B cell (primary cell): Measurements from ENCODE around the gene PHKG2. TPM values are rescaled to one million over a fixed set of nuclear protein-coding genes. Genes with fewer than 3 reads are reported as not detected.

ENCODE experiments used
- ATAC-seq: fragments of 200-7000 bp; cut with Tn5 transposase; one replicate; pipeline ENCODE4 v1.10.0; 2021; ENCODE audit warnings: low read depth, mild to moderate bottlenecking, moderate number of reproducible peaks, moderate library complexity
- CTCF ChIA-PET: fragments of 350-600 bp; sonication (Branson Sonifier 250); formaldehyde crosslinking; loops from one replicate; lab custom pipeline; 2021; ENCODE audit warnings: antibody characterized with exemption, inconsistent platforms; lab: Charles Lee
- POLR2A ChIA-PET: fragments of 350-600 bp; sonication (Branson Sonifier 250); formaldehyde crosslinking; loops from one replicate; lab custom pipeline; 2021; ENCODE audit warnings: antibody characterized with exemption; lab: Charles Lee
- DNase-seq: peaks from one replicate; pipeline ENCODE4 v3.0.0; 2013
- H2AFZ ChIP-seq: 2 replicates; pipeline ENCODE4 v1.6.1; 2012; ENCODE audit warnings: mild to moderate bottlenecking, low read depth, low read length; ENCODE audit not compliant: insufficient read depth, poor library complexity, severe bottlenecking
- H3K27ac ChIP-seq, 2 donors: 1 replicate in 1 of 2; 2 replicates in 1 of 2; pipeline ENCODE4 v1.5.1; 2012 to 2013; ENCODE audit warnings: low read length in 2 of 2, mild to moderate bottlenecking in 2 of 2, moderate library complexity in 1 of 2
- H3K27me3 ChIP-seq, 4 experiments: fragments of 200-600 bp in 1 of 4; sonication (generic) in 1 of 4; replicated peaks in 1 of 4; 1 replicate in 2 of 4; 2 replicates in 2 of 4; pipeline versions ENCODE4 v1.6.1 to v1.7.0; 2013 to 2016; ENCODE audit warnings: low read length in 3 of 4, mild to moderate bottlenecking in 2 of 4, mixed read lengths in 1 of 4, moderate library complexity in 1 of 4; ENCODE audit not compliant: insufficient read depth in 4 of 4, control insufficient read depth in 3 of 4; ENCODE audit errors: control extremely low read depth in 1 of 4
- H3K36me3 ChIP-seq, 2 experiments: replicated peaks in 1 of 2; 1 replicate in 1 of 2; 2 replicates in 1 of 2; pipeline versions ENCODE4 v1.6.1 to v1.7.1; 2013; ENCODE audit warnings: low read length in 1 of 2; ENCODE audit not compliant: insufficient read depth in 2 of 2, control insufficient read depth in 1 of 2; ENCODE audit errors: control extremely low read depth in 1 of 2, extremely low read depth in 1 of 2
- H3K4me1 ChIP-seq, 2 donors: fragments of 200-600 bp in 1 of 2; sonication (generic) in 1 of 2; 1 replicate in 1 of 2; 2 replicates in 1 of 2; pipeline versions ENCODE4 v1.5.1 to v1.6.1; 2013 to 2017; ENCODE audit warnings: low read length in 2 of 2; ENCODE audit not compliant: control insufficient read depth in 2 of 2, insufficient read depth in 2 of 2
- H3K4me2 ChIP-seq: replicated peaks from 2 replicates; pipeline ENCODE3; 2012; ENCODE audit warnings: mild to moderate bottlenecking, low read depth, low read length; ENCODE audit not compliant: poor library complexity, severe bottlenecking
- H3K4me3 ChIP-seq, 5 experiments: fragments of 200-600 bp in 1 of 5; sonication (generic) in 1 of 5; 1 replicate in 3 of 5; 2 replicates in 2 of 5; pipeline versions ENCODE4 v1.5.1 to v1.7.0; 2011 to 2016; ENCODE audit warnings: low read length in 4 of 5, mild to moderate bottlenecking in 4 of 5, low read depth in 2 of 5, control low read depth in 1 of 5, moderate library complexity in 1 of 5; ENCODE audit not compliant: insufficient read depth in 1 of 5; ENCODE audit errors: control extremely low read depth in 1 of 5, extremely low read depth in 1 of 5
- H3K79me2 ChIP-seq: fragments of 200-600 bp; sonication (generic); one replicate; pipeline ENCODE4 v1.6.0; 2016; ENCODE audit warnings: low read length; ENCODE audit not compliant: control insufficient read depth, insufficient read depth
- H3K9ac ChIP-seq: fragments of 200-600 bp; sonication (generic); 2 replicates; pipeline ENCODE4 v1.6.1; 2017; ENCODE audit warnings: mild to moderate bottlenecking, low read length, moderate library complexity
- H3K9me3 ChIP-seq, 3 donors: one replicate each; pipeline versions ENCODE4 v1.6.1 to v1.7.1; 2013; ENCODE audit warnings: low read length in 2 of 3; ENCODE audit not compliant: control insufficient read depth in 2 of 3, insufficient read depth in 1 of 3; ENCODE audit errors: control extremely low read depth in 1 of 3
- H4K20me1 ChIP-seq: 2 replicates; pipeline ENCODE4 v1.6.0; 2012; ENCODE audit warnings: mild to moderate bottlenecking, low read length; ENCODE audit not compliant: insufficient read depth, control insufficient read depth, poor library complexity, severe bottlenecking
- H3K27ac Mint-ChIP-seq: one replicate; pipeline ENCODE4 v1.8.0; 2021; ENCODE audit warnings: mixed read lengths
- H3K27me3 Mint-ChIP-seq: one replicate; pipeline ENCODE4 v1.8.0; 2021; ENCODE audit warnings: mixed read lengths
- H3K4me1 Mint-ChIP-seq: one replicate; pipeline ENCODE4 v1.8.0; 2021; ENCODE audit warnings: mixed read lengths
- H3K4me3 Mint-ChIP-seq: one replicate; pipeline ENCODE4 v1.8.0; 2021; ENCODE audit warnings: mixed read lengths
- H3K9me3 Mint-ChIP-seq: one replicate; pipeline ENCODE4 v1.8.0; 2022; ENCODE audit warnings: mixed read lengths; ENCODE audit not compliant: insufficient read depth
- CTCF ChIP-seq: fragments of 200-600 bp; IDR thresholded peaks from one replicate; pipeline ENCODE4 v1.8.0; 2022; ENCODE audit warnings: antibody characterized with exemption, mild to moderate bottlenecking
- EZH2 ChIP-seq: IDR thresholded peaks from 2 replicates; pipeline ENCODE4 v1.6.1; 2012; ENCODE audit warnings: borderline replicate concordance, low read depth, mild to moderate bottlenecking, moderate library complexity, low read length; ENCODE audit not compliant: insufficient read depth, poor library complexity, severe bottlenecking
- WGBS: methylation state at CpG from one replicate; pipeline ENCODE4 v1.1.5; 2013; ENCODE audit warnings: missing lambda C conversion rate; ENCODE audit not compliant: insufficient coverage; 5-methylcytosine and 5-hydroxymethylcytosine counted together
- intact Hi-C: fragments of 100-400 bp; cut with micrococcal nuclease; formaldehyde crosslinking; loops from one replicate; pipeline ENCODE4 v1.10.0; 2022
- polyA plus RNA-seq: library from polyadenylated mRNA; depleted of rRNA; stranded (reverse); fragments of >200 nt; gene quantifications from 2 replicates; pipeline ENCODE4 v1.2.3, GENCODE V29; 2012
- total RNA-seq, 2 donors: library from RNA; stranded (reverse); fragments of 120-200 nt in 1 of 2; gene quantifications; 1 replicate in 1 of 2; 2 replicates in 1 of 2; pipeline versions ENCODE4 v1.2.3 to v1.2.4, GENCODE V29; 2013 to 2022

Gene PHKG2
- total and polyA plus RNA-seq, 2 donors (not counting 1 experiment from before 2014, with no cell fraction given) = 55.7 to 80.8 TPM

GRCh38 chr16:30721606-30722005 lies 26.6 kb upstream of the PHKG2 start:
- ATAC-seq = no peak
- Histone ChIP-seq H3K4me3 (no peak overlapping the region), H2AFZ (no peak overlapping the region), H3K9me3 (no peaks in the 10 kb centered on the region), H3K27ac (no peak overlapping the region), H4K20me1 (peaks cover 45% of the 10 kb centered on the region), H3K4me1 (peaks cover 6 to 9% of the 10 kb centered on the region in 2 donors), H3K9ac (no peak overlapping the region), H3K4me2 (no peak overlapping the region), H3K36me3 (peaks cover 3 to 80% of the 10 kb centered on the region in 2 experiments), H3K79me2 (peaks cover 28% of the 10 kb centered on the region), H3K27me3 (no peaks in the 10 kb centered on the region)
- H3K27me3 Mint-ChIP-seq = no peaks in the 10 kb centered on the region
- no peak overlapping the region for H3K4me3 Mint-ChIP-seq
- DNase-seq = no peak
- H3K9me3 Mint-ChIP-seq = no peaks in the 10 kb centered on the region
- no peak for TF ChIP-seq CTCF
- no peak for TF ChIP-seq EZH2
- intact Hi-C loops = no loop called here
- peaks cover 14% of the 10 kb centered on the region for H3K4me1 Mint-ChIP-seq
- ChIA-PET CTCF (interaction anchor here (0.7 to 1.3 kb wide), 2 partner anchors 26 to 28 kb away, joined by 3 read pairs; partner anchors contain the start of gene PHKG2), POLR2A (no interaction called here)
- 93% methylated on average over 1 of the region's 1 CpG for WGBS
- H3K27ac Mint-ChIP-seq = no peak overlapping the region

- H3K9me3 ChIP-seq = no peaks in the 10 kb centered on the region
- H4K20me1 ChIP-seq = peaks cover 50% of the 10 kb centered on the region
- Mint-ChIP-seq H3K4me1 (peaks cover 14% of the 10 kb centered on the region), H3K27ac (no peak overlapping the region), H3K27me3 (no peaks in the 10 kb centered on the region), H3K4me3 (no peak overlapping the region), H3K9me3 (no peaks in the 10 kb centered on the region)
- no peak overlapping the region for H3K9ac ChIP-seq
- WGBS = 86% methylated on average over 6 of the region's 6 CpGs
- ChIA-PET POLR2A (no interaction called here), CTCF (interaction anchor here (1.3 kb wide), 1 partner anchor 29 kb away, joined by 3 read pairs; no protein-coding TSS in a partner anchor)
- TF ChIP-seq CTCF = no peak
- no peak for TF ChIP-seq EZH2
- no peak for ATAC-seq
- H3K27me3 ChIP-seq = no peaks in the 10 kb centered on the region
- no peak overlapping the region for H2AFZ ChIP-seq
- peaks cover 28% of the 10 kb centered on the region for H3K79me2 ChIP-seq
- H3K27ac ChIP-seq = no peak overlapping the region
- DNase-seq = no peak
- no peak overlapping the region for H3K4me2 ChIP-seq
- H3K4me1 ChIP-seq = peaks cover 6 to 9% of the 10 kb centered on the region in 2 donors
- H3K4me3 ChIP-seq = no peak overlapping the region
- peaks cover 3 to 72% of the 10 kb centered on the region in 2 experiments for H3K36me3 ChIP-seq
- intact Hi-C loops = no loop called here
These were observed 25.8 kb upstream of the PHKG2 start for GRCh38 chr16:30722443-30722842.
